HG02852 (cell line): ENCODE measurements around the gene CEP83.
A peak's percentile ranks its signal among the peaks of the same experiment; 100 is the strongest.
"Not testable (repeated sequence)": the region's sequence is repeated elsewhere in the genome, so short reads cannot be mapped to it uniquely, and the experiment has no call there.

Experiments
- ATAC-seq: cut with Tn5 transposase; IDR thresholded peaks from one replicate; pipeline ENCODE4 v1.9.1; 2021; ENCODE audit warnings: mild to moderate bottlenecking, moderate library complexity; ENCODE audit not compliant: unreplicated experiment

CEP83 gene

GRCh38 chr12:94435511-94435927 lies 24.1 kb downstream of the CEP83 start:
- ATAC-seq: no peak

- ATAC-seq: no peak
Observed at GRCh38 chr12:94434171-94434570, 25.5 kb downstream of the CEP83 start.

- ATAC-seq: no peak
Observed at GRCh38 chr12:94433744-94434143, 25.9 kb downstream of the CEP83 start.

DNA sequence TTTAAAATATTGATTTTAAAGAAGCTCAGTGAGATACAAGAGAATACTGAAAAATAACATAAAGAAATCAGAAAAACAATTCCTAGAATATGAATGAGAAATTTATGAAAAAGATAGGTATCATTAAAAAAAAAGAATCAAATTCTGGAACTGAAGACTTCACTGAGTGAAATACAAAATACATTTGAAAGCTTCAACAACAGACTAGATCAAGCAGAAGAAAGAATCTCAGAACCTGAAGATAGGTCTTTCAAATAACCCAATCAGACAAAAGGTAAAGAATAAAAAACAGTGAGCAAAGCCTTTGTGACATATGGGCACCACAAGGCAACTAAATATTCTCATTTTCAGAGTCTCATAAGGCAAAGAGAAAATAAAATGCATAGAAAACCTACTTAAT lies 29.4 kb downstream of the CEP83 start:
- ATAC-seq: no peak

DNA sequence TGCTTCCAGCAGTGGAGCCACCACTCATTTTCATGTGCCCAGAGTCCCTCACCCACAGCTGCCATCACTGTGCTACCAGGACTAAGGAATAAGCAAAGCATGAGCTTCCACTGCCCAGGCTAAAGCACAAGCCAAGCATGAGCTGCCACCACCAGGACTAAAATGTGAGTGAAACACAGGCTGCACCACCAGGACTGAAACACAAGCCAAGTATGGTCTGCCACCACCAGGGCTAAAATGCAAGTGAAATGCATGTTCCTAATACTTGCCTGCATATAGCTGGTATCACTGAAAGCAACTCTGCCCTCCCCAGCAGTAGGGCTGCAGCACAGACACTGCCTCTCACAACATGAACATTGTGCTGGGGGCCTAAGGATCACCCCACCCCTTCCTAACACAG lies 30.0 kb downstream of the CEP83 start:
- ATAC-seq: no peak

DNA sequence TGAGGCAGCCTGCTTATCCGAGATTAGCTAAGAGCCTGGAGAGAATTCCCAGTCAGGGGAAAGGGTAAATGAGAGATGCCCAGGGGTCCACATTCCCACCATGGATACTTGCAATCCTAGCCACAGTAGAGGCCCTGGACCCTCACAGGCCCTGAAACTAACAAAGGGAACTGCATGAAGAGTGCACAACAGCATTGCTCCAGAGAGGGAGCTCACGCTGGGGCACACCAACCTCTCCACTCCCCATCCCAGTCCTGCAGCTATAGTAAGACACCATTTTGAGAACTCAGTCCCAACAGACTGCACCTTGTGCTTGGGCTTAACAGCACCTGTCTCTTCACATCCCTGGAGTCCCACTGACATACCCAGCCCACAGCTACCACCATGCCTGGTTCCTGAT lies 30.5 kb downstream of the CEP83 start:
- ATAC-seq: no peak

- ATAC-seq: no peak
Observed at GRCh38 chr12:94427501-94428381, 31.9 kb downstream of the CEP83 start.

DNA sequence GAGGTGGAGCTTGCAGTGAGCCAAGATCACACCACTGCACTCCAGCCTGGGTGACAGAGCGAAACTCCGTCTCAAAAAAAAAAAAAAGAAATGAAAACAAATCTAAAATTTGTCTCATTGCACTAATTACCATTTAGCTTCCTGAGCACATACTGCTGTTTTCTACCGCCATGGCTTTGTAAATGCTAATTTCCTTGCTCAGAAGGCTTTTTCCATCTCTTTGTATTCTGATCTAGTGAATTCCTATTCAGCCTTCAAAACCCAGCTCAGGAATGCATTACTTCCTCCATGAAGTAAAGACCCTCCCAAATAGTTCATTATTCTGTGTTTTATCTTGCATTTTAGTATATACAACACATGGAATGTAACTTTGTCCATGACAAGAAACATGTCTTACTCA lies 33.6 kb downstream of the CEP83 start:
- no peak for ATAC-seq

- ATAC-seq: not testable (repeated sequence)
Observed at GRCh38 chr12:94424830-94425229, 34.8 kb downstream of the CEP83 start.

- ATAC-seq: no peak
Observed at GRCh38 chr12:94421868-94422740, 37.6 kb downstream of the CEP83 start.

DNA sequence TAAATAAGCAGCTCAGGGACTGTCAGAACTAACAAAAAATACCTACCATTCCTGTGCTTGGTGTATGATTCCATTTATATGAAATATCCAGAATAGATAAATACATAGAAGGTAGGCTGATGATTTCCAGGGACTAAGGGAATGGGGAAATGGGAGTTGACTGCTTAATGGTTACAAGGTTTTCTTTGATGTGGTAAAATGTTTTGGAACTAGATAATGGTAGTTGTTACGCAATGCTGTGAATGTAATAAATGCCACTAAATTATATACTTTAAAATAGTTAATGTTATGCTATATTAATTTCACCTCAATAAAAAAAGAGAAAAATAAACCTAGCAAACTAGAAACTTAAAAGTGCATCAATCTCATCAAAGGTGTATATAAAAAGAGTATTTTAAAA lies 41.1 kb downstream of the CEP83 start:
- ATAC-seq: no peak

DNA sequence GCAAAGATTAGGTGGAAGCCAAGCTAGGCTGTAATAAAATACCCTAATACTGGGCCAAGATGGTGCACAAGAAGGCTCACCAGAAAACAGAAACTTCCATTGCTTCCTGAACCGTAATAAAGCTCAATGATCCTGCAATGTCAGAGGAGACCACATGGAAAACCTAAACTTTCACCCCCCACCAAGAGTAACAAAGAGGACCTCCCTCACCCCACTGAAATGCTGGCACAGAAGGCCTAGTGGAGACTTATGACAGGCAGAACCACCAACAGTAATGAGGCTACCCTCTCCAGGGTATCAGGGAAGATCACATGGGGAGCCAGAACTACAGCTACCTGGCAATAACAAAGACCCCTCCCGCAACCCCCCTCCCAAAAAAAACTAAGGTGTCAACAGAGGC lies 43.1 kb downstream of the CEP83 start:
- ATAC-seq: no peak

- ATAC-seq: no peak
Observed at GRCh38 chr12:94415066-94415465, 44.6 kb downstream of the CEP83 start.

GRCh38 chr12:94405413-94406116 lies 54.1 kb downstream of the CEP83 start:
- ATAC-seq: peak; percentile 88

- no peak for ATAC-seq
Observed at GRCh38 chr12:94404854-94405253, 54.8 kb downstream of the CEP83 start.

DNA sequence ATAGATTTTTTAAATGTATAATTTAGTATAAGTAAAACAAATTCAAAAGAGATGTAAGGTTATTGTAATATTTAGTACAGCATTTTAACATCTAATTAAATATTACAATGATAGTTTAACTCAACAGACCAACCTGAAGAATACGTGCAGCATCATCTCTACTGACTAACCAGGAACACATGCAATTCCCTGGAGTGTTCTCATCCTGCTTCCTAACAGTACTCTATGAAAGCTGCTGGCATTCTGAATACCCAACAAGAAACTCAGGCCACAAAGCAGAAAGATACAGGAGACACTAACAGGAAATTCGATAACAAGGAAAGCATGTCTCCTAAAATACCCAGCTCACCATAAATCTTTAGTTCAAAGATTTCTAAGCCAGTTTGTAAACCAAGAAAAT lies 58.3 kb downstream of the CEP83 start:
- ATAC-seq: no peak

DNA sequence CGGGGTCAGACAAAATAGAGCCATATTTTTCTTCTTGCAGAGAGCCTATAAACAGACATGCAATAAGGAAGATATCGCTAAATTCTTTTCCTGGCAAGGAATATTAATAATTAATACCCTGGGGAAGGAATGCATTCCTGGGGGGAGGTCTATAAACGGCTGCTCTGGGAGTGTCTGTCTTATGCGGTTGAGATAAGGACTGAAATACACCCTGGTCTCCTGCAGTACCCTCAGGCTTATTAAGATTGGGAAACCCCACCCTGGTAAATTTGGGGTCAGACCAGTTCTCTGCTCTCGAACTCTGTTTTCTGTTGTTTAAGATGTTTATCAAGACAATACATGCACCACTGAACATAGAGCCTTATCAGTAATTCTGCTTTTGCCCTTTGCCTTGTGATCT lies 61.0 kb downstream of the CEP83 start:
- ATAC-seq: not testable (repeated sequence)

DNA sequence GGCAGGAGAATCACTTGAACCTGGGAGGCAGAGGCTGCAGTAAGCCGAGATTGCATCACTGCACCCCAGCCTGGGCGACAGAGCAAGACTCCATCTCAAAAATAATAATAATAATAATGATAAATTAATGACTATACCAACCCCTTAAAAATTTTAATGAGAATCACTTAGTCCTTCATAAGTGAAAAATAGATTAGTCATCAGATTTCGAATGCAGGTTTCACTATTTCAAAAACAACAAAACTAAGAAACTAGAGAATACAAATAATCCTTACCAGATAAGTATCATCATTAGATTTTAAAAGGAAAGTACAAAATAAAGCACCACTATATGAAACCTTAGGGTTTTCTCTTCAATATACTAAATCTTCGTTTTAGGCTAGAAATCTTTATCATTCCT lies 62.3 kb downstream of the CEP83 start:
- ATAC-seq: no peak

- not testable (repeated sequence) for ATAC-seq
Observed at GRCh38 chr12:94396014-94396413, 63.7 kb downstream of the CEP83 start.

DNA sequence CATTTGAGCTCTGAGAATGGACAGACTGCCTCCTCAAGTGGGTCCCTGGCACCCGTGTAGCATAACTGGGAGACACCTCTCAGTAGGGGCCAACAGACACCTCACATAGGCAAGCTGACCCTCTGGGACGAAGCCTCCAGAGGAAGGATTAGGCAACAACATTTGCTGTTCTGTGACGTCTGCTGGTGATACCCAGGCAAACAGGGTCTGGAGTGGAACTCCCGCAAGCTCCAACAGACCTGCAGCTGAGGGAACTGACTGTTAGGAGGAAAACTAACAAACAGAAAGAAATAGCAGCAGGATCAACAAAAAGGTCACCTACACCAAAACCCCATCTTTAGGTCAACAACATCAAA lies 69.6 kb downstream of the CEP83 start:
- ATAC-seq: no peak

- not testable (repeated sequence) for ATAC-seq
Observed at GRCh38 chr12:94389482-94390129, 70.1 kb downstream of the CEP83 start.
